GM21381 (cell line): ENCODE data around the gene TPRG1L.

ENCODE experiments used
- ATAC-seq: cut with Tn5 transposase; IDR thresholded peaks from one replicate; pipeline ENCODE4 v1.9.1; 2021; ENCODE audit warnings: mild to moderate bottlenecking, moderate library complexity; ENCODE audit not compliant: unreplicated experiment

Gene TPRG1L

DNA sequence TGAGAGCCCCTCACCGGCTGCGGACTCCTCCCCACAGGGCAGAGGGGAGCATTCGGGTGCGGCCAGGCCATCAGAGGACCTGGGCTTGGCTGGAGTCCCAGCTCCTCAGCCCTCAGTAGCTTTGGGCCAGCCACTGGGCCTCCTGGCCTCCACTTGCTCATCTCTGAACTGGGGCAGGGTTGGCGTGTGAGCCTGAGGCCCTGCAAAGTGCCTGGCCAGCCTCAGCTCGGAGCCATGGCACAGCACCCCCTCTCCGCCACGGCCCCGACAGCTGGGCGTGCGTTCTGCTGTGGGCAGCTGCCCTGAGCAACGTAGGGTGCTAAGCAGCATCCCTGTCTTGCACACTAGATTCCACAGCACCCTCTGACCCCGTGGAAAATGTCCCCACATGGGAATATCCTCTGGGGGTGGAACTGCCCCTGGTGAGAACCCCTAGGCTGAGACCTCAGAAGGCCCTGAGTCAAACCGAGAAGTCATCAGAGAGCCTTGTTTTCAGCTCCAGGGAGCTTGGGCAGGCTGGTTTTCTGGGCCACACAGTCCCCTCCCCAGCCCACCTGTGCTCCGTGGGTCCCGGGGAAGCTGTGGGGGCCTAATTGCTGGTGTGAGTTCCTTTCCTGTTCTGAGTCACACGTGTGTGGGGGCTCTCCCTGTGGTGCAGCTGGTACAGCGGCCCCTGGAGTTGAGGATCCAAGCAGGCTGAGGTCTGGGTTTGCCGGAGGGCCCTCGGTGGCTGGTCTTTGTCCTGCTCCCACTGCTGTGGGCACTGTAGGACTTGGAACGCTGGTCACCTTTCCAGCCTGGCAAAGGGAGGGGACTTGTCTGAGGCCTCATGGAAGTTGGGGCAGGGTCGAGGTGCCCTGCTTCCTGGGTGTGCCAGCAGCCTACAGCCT is 52.0 kb downstream of the TPRG1L start:
- peak; percentile 70 for ATAC-seq

DNA sequence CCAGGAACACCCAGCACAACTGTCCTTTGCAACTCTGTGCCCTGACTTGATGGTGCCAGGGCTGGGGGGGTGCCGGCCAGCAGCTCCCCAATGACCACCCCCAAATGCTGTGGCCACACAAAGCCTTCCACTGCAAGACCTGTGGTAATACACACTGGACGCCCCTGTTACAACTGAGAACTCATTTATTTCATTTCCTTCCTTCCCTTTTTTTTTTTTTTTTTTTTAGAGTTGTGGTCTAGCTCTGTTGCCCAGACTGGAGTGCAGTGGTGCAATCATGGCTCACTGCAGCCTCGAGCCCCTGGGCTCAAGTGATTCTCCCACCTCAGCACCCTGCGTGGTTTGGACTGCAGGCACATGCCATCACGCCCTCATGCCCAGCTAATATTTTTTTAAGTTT is 52.7 kb downstream of the TPRG1L start:
- peak; percentile 1 for ATAC-seq

DNA sequence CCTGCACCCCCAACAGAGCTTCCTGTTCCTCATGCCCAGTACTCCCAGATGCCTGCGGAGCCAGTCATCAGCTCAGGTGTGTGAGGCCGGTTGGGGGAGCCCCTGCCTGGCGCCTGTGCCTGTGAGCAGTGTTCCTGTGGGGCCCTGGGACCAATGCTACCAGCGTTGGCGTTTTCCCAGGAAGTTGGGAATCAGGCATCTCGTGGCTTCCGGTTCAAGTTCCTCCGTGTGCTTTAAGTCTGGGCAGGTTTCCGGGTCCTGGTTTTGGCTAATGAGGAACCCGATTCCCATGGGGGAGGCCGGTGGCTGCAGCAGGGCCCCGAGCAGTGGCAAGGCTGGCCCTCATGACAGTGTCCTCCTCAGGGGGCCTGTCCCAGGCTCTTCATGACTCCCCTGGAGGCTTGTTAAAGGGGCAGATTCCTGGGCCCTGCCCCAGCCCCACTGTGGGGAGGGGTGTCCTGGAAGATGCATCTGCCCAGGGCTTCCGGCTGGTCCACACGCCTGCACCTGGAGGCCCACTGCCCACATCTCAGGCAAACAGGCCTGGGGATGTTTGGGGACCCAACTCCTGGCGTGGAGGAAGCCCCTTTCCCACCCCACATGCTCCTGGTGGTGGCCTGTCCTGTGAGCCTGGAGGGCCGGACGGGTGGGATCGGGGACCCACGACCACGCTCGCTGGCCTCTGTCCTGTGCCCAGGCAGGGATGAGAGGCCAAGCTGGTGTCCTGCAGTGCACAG is 53.7 kb downstream of the TPRG1L start:
- ATAC-seq: no peak

DNA sequence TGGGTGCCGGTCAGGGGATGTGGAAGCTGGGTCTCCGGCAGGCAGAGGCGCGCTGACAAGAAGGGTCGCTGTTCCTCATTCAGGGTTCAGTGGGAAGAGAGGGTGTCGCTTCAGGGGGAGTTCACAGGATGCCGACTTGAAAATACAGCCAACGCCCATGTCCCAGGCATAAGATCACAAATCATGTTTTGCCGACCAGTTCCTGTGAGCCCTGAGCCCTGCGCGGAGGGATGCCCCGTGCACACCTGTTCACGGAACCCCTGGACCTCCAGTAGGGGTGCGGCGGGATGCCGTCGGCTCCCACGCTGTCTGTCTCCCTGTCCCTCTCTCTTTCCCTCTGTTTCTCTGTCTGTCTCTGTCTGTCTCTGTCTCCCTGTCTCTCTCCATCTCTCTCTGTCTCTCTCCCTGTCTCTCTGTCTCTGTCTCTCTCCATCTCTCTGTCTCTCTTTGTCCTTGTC is 54.3 kb downstream of the TPRG1L start:
- no peak for ATAC-seq
